ENCODE results near the gene SPSB4.
A peak's percentile ranks its signal among the peaks of the same experiment; 100 is the strongest.
"Not testable (repeated sequence)": the region's sequence is repeated elsewhere in the genome, so short reads cannot be mapped to it uniquely, and the experiment has no call there.

Gene SPSB4

GRCh38 chr3:141050576-141051442, at the start of gene SPSB4:
SPSB4 (plus strand) TSS chr3:141051347; CDS start chr3:141066105, 14,758 bp downstream.
- peak; percentile 44 for DNase-seq

- peak; percentile 15 for DNase-seq
These were observed 44.8 kb upstream of the SPSB4 start for GRCh38 chr3:141006344-141006743.

- DNase-seq = no peak
These were observed 41.7 kb upstream of the SPSB4 start for GRCh38 chr3:141009496-141009895.

GRCh38 chr3:141011232-141011996, 39.7 kb upstream of the SPSB4 start:
- peak; percentile 54 for DNase-seq

GRCh38 chr3:141011997-141012262, 39.2 kb upstream of the SPSB4 start:
- DNase-seq = no peak

GRCh38 chr3:141012571-141012970, 38.6 kb upstream of the SPSB4 start:
- peak; percentile 16 for DNase-seq

- DNase-seq = no peak
These were observed 35.7 kb upstream of the SPSB4 start for GRCh38 chr3:141015481-141015880.

- not testable (repeated sequence) for DNase-seq
These were observed 33.5 kb upstream of the SPSB4 start for GRCh38 chr3:141017366-141018322.

- DNase-seq = no peak
These were observed 31.9 kb upstream of the SPSB4 start for GRCh38 chr3:141019244-141019643.

GRCh38 chr3:141020143-141020830, 30.9 kb upstream of the SPSB4 start:
- no peak for DNase-seq

GRCh38 chr3:141021261-141021660, 29.9 kb upstream of the SPSB4 start:
- DNase-seq = no peak

- DNase-seq = no peak
These were observed 20.9 kb upstream of the SPSB4 start for GRCh38 chr3:141030296-141030695.

- DNase-seq = no peak
These were observed 11.6 kb upstream of the SPSB4 start for GRCh38 chr3:141039589-141039988.

GRCh38 chr3:141044695-141045641, 6.2 kb upstream of the SPSB4 start:
- no peak for DNase-seq

- DNase-seq = no peak
These were observed 5.3 kb upstream of the SPSB4 start for GRCh38 chr3:141045849-141046248.

GRCh38 chr3:141047168-141047567, 4.0 kb upstream of the SPSB4 start:
- DNase-seq = no peak

- DNase-seq = no peak
These were observed 1.5 kb upstream of the SPSB4 start for GRCh38 chr3:141049681-141050080.

GRCh38 chr3:141051443-141052200, 475 bp downstream of the SPSB4 start:
- no peak for DNase-seq

GRCh38 chr3:141052201-141053069, 1.3 kb downstream of the SPSB4 start:
- DNase-seq = peak; percentile 32

Data from NCI-H510A treated with DMSO at 0.1 percent for 48 hours (cell line).